K562 (cell line): Measurements from ENCODE around the gene VWA3A. TPM values are rescaled to one million over a fixed set of nuclear protein-coding genes. Genes with fewer than 3 reads are reported as not detected.
A peak's percentile ranks its signal among the peaks of the same experiment; 100 is the strongest.

Experiments used
- CREB3L1 ChIP-seq: fragments of 450-650 bp; IDR thresholded peaks from 2 replicates; pipeline ENCODE4 v1.6.1; 2014; ENCODE audit warnings: low read depth, mild to moderate bottlenecking, moderate library complexity, borderline replicate concordance
- DLX4 ChIP-seq: fragments of 250-450 bp; sonication (Bioruptor Pico); IDR thresholded peaks from 2 replicates; pipeline ENCODE4 v1.6.1; 2021; ENCODE audit warnings: mild to moderate bottlenecking
- KDM5B ChIP-seq: fragments of 200-600 bp; sonication (generic); IDR thresholded peaks from 2 replicates; pipeline ENCODE4 v1.6.1; 2012; ENCODE audit warnings: low read depth, mild to moderate bottlenecking, moderate library complexity, low read length, control low read depth, inconsistent platforms; ENCODE audit not compliant: insufficient replicate concordance
- MAFG ChIP-seq: fragments of 450-650 bp; conservative IDR thresholded peaks from 2 replicates; pipeline ENCODE4 v1.6.1; 2016; ENCODE audit warnings: missing genetic modification characterization, missing compliant biosample characterization
- PURB ChIP-seq: sonication (generic); formaldehyde crosslinking; IDR thresholded peaks from 2 replicates; pipeline ENCODE4 v1.9.0; 2021; ENCODE audit warnings: low read depth, mild to moderate bottlenecking, missing genetic modification reagents
- SUPT5H ChIP-seq: fragments of 450-650 bp; IDR thresholded peaks from 2 replicates; pipeline ENCODE4 v1.6.1; 2016
- ZBTB8A ChIP-seq: fragments of 450-650 bp; IDR thresholded peaks from 2 replicates; pipeline ENCODE4 v1.6.1; 2018; ENCODE audit warnings: mild to moderate bottlenecking, moderate library complexity; ENCODE audit not compliant: partially characterized antibody
- polyA plus RNA-seq, 8 experiments: library from polyadenylated mRNA; depleted of rRNA in 4 of 8; stranded (reverse) in 5 of 8; unstranded in 3 of 8; fragments of >200 nt; fragmentation: Nextera tagmentation in 2 of 8; fragmentation: Illumina TruSeq in 1 of 8; extraction: Ambion mirVana in 2 of 8; extraction: Trizol in 1 of 8; gene quantifications; 2 replicates each; pipeline versions ENCODE4 v1.2.1 to v1.2.3, GENCODE V29; 2011 to 2014; ENCODE audit warnings: inconsistent platforms in 1 of 8, missing spikeins in 1 of 8
- total RNA-seq, 7 experiments: library from RNA; depleted of rRNA in 6 of 7; stranded (reverse); fragments of >200 nt in 6 of 7; fragmentation: Illumina TruSeq in 2 of 7; extraction: Trizol in 2 of 7; gene quantifications; 2 replicates each; pipeline versions ENCODE4 v1.2.1 to v1.2.3, GENCODE V29; 2011 to 2021; ENCODE audit warnings: low replicate concordance in 1 of 7
- TF ChIP-seq, protein P1 (sequence below), 2 experiments: IDR thresholded peaks; 2 replicates each; pipeline ENCODE4 v1.6.1; 2012; ENCODE audit warnings: improper control_type of control experiment in 2 of 2, low read depth in 2 of 2, low read length in 2 of 2, borderline replicate concordance in 1 of 2
- TF ChIP-seq, protein P2 (sequence below): fragments of 450-650 bp; IDR thresholded peaks from 2 replicates; pipeline ENCODE4 v1.6.1; 2016; ENCODE audit warnings: mild to moderate bottlenecking
- TF ChIP-seq, protein P3 (sequence below): sonication (generic); IDR thresholded peaks from 2 replicates; pipeline ENCODE4 v1.6.1; 2016
- TF ChIP-seq, protein P4 (sequence below): sonication (generic); formaldehyde crosslinking; IDR thresholded peaks from 2 replicates; pipeline ENCODE4 v1.8.0; 2022; ENCODE audit warnings: mild to moderate bottlenecking, missing genetic modification reagents
- TF ChIP-seq, protein P5 (sequence below): fragments of 250-450 bp; sonication (Bioruptor Pico); IDR thresholded peaks from 2 replicates; pipeline ENCODE4 v1.5.0; 2021; ENCODE audit warnings: mild to moderate bottlenecking, borderline replicate concordance

VWA3A gene
- total and polyA plus RNA-seq, 9 of the 15 experiments (the other 6 are each of a cell fraction or from before 2014, with no cell fraction given) = not detected

DNA sequence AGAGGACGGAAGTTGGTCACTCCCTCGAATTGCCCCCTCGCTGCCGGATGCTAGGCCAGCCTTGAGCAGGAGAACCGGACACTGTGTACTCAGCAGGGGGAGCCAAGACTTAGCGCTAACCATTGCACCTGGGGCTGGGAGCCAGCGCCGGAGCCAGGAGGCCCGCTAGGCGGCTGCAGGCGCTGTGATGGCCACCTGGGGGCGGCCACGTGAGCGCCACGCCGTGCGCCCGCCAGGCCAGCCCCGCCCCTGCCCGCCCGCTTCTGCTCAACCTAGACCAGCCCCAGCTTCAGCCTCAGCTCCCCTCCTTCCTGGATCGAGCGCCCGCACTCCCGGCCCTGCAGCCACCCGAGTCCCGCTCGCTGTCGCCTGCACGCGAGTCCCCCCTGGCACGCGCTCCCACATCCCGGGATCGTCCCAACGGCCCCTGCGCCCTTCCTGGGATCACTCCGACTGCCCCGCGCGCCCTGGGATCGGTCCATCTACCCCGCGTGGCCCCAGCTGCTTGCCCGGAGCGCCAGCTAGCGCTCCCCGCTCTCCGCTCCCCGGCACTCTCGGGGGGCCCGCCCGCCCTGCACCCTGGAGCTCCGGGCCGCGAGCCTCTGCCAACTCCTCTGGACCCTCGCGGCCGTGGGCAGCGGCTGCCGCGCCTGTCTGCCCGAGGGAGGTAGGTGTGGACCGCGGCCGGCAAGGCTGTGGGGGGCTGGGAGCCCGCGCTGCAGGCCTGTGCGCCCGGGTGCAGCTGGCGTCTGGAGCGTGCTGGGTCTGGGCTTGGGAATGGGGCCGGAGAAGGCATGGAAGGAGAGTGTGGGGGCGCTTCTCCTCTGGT is 113.9 kb downstream of the VWA3A start, which contains the start of gene EEF2K (continued):
- TF ChIP-seq, protein P1, sequence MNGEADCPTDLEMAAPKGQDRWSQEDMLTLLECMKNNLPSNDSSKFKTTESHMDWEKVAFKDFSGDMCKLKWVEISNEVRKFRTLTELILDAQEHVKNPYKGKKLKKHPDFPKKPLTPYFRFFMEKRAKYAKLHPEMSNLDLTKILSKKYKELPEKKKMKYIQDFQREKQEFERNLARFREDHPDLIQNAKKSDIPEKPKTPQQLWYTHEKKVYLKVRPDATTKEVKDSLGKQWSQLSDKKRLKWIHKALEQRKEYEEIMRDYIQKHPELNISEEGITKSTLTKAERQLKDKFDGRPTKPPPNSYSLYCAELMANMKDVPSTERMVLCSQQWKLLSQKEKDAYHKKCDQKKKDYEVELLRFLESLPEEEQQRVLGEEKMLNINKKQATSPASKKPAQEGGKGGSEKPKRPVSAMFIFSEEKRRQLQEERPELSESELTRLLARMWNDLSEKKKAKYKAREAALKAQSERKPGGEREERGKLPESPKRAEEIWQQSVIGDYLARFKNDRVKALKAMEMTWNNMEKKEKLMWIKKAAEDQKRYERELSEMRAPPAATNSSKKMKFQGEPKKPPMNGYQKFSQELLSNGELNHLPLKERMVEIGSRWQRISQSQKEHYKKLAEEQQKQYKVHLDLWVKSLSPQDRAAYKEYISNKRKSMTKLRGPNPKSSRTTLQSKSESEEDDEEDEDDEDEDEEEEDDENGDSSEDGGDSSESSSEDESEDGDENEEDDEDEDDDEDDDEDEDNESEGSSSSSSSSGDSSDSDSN (IDR thresholded peaks at IDR 0.05; ENCODE audit: borderline replicate concordance in 1 of 2, low read depth in 2 of 2, low read length in 2 of 2) = peak in 1 of 2 experiments; percentile 97; a peak in 2 of 4 replicates
- TF ChIP-seq, protein P2, sequence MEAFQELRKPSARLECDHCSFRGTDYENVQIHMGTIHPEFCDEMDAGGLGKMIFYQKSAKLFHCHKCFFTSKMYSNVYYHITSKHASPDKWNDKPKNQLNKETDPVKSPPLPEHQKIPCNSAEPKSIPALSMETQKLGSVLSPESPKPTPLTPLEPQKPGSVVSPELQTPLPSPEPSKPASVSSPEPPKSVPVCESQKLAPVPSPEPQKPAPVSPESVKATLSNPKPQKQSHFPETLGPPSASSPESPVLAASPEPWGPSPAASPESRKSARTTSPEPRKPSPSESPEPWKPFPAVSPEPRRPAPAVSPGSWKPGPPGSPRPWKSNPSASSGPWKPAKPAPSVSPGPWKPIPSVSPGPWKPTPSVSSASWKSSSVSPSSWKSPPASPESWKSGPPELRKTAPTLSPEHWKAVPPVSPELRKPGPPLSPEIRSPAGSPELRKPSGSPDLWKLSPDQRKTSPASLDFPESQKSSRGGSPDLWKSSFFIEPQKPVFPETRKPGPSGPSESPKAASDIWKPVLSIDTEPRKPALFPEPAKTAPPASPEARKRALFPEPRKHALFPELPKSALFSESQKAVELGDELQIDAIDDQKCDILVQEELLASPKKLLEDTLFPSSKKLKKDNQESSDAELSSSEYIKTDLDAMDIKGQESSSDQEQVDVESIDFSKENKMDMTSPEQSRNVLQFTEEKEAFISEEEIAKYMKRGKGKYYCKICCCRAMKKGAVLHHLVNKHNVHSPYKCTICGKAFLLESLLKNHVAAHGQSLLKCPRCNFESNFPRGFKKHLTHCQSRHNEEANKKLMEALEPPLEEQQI = no peak; the same call in 1 of the 2 replicates
- TF ChIP-seq, protein P3, sequence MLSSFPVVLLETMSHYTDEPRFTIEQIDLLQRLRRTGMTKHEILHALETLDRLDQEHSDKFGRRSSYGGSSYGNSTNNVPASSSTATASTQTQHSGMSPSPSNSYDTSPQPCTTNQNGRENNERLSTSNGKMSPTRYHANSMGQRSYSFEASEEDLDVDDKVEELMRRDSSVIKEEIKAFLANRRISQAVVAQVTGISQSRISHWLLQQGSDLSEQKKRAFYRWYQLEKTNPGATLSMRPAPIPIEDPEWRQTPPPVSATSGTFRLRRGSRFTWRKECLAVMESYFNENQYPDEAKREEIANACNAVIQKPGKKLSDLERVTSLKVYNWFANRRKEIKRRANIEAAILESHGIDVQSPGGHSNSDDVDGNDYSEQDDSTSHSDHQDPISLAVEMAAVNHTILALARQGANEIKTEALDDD = no peak
- TF ChIP-seq PURB (no peak), KDM5B (peak; percentile 44), ZBTB8A (no peak), DLX4 (CRISPR knock-in tag) (no peak), CREB3L1 (peak; percentile 92), SUPT5H (peak; percentile 66; the same call in 1 of the 2 replicates), MAFG (tag) (no peak)
- TF ChIP-seq, protein P4, sequence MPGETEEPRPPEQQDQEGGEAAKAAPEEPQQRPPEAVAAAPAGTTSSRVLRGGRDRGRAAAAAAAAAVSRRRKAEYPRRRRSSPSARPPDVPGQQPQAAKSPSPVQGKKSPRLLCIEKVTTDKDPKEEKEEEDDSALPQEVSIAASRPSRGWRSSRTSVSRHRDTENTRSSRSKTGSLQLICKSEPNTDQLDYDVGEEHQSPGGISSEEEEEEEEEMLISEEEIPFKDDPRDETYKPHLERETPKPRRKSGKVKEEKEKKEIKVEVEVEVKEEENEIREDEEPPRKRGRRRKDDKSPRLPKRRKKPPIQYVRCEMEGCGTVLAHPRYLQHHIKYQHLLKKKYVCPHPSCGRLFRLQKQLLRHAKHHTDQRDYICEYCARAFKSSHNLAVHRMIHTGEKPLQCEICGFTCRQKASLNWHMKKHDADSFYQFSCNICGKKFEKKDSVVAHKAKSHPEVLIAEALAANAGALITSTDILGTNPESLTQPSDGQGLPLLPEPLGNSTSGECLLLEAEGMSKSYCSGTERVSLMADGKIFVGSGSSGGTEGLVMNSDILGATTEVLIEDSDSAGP (CRISPR knock-in tag) = no peak
- TF ChIP-seq, protein P5, sequence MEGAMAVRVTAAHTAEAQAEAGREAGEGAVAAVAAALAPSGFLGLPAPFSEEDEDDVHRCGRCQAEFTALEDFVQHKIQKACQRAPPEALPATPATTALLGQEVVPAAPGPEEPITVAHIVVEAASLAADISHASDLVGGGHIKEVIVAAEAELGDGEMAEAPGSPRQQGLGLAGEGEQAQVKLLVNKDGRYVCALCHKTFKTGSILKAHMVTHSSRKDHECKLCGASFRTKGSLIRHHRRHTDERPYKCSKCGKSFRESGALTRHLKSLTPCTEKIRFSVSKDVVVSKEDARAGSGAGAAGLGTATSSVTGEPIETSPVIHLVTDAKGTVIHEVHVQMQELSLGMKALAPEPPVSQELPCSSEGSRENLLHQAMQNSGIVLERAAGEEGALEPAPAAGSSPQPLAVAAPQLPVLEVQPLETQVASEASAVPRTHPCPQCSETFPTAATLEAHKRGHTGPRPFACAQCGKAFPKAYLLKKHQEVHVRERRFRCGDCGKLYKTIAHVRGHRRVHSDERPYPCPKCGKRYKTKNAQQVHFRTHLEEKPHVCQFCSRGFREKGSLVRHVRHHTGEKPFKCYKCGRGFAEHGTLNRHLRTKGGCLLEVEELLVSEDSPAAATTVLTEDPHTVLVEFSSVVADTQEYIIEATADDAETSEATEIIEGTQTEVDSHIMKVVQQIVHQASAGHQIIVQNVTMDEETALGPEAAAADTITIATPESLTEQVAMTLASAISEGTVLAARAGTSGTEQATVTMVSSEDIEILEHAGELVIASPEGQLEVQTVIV = no peak
